Umbilical cord (tissue), 2 donors: ENCODE results near the gene NUP54. TPM values are rescaled to one million over a fixed set of nuclear protein-coding genes. Genes with fewer than 3 reads are reported as not detected.

Experiments used
- DNase-seq: peaks from one replicate; pipeline ENCODE4 v3.0.0-alpha.2; 2015; ENCODE audit warnings: low spot score
- total RNA-seq: library from RNA; depleted of rRNA; stranded (reverse); fragments of >200 nt; gene quantifications from one replicate; pipeline ENCODE4 v1.2.3, GENCODE V29; 2014; ENCODE audit warnings: low replicate concordance; ENCODE audit not compliant: insufficient read depth

The NUP54 gene
- total RNA-seq, 1 donor from 2014 or later = 96.3 TPM

GRCh38 chr4:76074468-76074867, 73.7 kb downstream of the NUP54 start, which contains the start of gene ART3:
Gene ART3 (plus strand): TSS chr4:76074709. CDS start chr4:76075890, 1,181 bp downstream.
- no peak for DNase-seq

- DNase-seq = no peak
These were observed 75.4 kb downstream of the NUP54 start for GRCh38 chr4:76072760-76073159.

- DNase-seq = peak; percentile 82
These were observed 80.4 kb downstream of the NUP54 start for GRCh38 chr4:76067652-76068286.

GRCh38 chr4:76066546-76066945, 81.7 kb downstream of the NUP54 start:
- DNase-seq = no peak

Other genes starting within 250 kb of the NUP54 start
- gene PPEF2, start 245.9 kb downstream of the NUP54 start, total RNA-seq = 6.3 TPM
- 52.7 TPM for gene NAAA, start 207.4 kb downstream of the NUP54 start, total RNA-seq
- 39.0 TPM for gene SDAD1, start 157.5 kb downstream of the NUP54 start, total RNA-seq
- 1.4 TPM for gene CXCL9, start 140.9 kb downstream of the NUP54 start, total RNA-seq
- gene CXCL10, start 124.9 kb downstream of the NUP54 start, total RNA-seq = not detected
- 0.96 TPM for gene CXCL11, start 112.3 kb downstream of the NUP54 start, total RNA-seq
- 0.48 TPM for gene ART3, start 73.7 kb downstream of the NUP54 start, total RNA-seq
- 173 TPM for gene SCARB2, start 65.4 kb upstream of the NUP54 start, total RNA-seq
- 4.3 TPM for gene FAM47E, start 103.3 kb upstream of the NUP54 start, total RNA-seq
- gene STBD1, start 158.3 kb upstream of the NUP54 start, total RNA-seq = 29.1 TPM